Measurements from ENCODE around the gene ZNF578.
"Not testable (repeated sequence)": the region's sequence is repeated elsewhere in the genome, so short reads cannot be mapped to it uniquely, and the experiment has no call there.

DNA sequence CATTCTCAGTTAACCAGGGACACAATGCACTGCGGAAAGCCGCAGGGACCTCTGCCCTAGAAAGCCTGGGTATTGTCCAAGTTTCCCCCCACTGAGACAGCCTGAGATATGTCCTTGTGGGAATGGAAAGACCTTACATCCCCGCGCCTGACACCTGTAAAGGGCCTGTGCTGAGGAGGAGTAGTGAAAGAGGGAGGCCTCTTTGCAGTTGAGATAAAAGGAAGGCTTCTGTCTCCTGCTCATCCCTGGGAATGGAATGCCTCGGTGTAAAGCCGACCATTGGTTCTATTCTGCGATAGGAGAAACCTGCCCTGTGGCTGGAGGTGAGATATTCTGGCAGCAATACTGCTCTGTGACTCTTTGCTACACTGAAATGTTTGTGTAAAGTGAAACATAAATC, 65.8 kb downstream of the ZNF578 start:
- TF ChIP-seq POLR2A (IDR thresholded peaks at IDR 0.05): not testable (repeated sequence)
- TF ChIP-seq, protein P1, sequence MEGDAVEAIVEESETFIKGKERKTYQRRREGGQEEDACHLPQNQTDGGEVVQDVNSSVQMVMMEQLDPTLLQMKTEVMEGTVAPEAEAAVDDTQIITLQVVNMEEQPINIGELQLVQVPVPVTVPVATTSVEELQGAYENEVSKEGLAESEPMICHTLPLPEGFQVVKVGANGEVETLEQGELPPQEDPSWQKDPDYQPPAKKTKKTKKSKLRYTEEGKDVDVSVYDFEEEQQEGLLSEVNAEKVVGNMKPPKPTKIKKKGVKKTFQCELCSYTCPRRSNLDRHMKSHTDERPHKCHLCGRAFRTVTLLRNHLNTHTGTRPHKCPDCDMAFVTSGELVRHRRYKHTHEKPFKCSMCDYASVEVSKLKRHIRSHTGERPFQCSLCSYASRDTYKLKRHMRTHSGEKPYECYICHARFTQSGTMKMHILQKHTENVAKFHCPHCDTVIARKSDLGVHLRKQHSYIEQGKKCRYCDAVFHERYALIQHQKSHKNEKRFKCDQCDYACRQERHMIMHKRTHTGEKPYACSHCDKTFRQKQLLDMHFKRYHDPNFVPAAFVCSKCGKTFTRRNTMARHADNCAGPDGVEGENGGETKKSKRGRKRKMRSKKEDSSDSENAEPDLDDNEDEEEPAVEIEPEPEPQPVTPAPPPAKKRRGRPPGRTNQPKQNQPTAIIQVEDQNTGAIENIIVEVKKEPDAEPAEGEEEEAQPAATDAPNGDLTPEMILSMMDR (IDR thresholded peaks at IDR 0.05): not testable (repeated sequence)
